ENCODE measurements around the gene TMEM184B. TPM values are rescaled to one million over a fixed set of nuclear protein-coding genes. Genes with fewer than 3 reads are reported as not detected.

TMEM184B gene
- total RNA-seq, 2 donors from 2014 or later: 58.8 to 61.6 TPM

DNA sequence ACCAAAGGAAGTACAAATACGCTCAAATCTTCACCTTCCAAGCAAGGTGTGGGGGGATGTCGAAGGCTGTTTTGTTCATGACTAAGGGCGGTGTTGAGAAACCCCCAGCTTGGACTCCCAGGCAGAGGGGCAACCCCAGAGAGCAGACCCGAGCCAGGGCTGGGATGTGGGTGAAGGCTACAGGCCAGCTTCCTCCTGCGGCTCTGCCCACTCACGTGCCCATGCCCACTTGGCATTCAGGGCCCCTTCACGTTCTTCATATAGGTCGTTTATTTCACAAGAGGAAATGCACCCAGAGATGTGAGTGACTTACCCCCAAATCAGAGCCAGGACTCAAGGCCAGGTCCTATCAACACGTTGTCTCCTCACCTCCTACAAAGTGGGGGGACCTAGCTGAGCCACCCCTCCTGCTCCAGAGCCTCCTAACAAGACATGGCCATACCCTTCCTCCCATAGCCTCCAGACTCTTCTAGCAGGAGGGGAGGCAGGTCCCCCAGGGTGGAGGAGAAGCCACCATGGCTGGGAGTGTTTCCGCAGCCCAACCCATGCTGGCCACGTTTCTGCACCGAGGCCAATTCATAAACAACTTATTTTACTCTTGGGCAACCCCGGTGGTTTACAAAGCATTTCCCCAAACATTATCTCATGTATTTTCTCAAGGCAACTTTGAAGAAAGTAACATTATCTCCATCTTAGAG, 22.0 kb downstream of the TMEM184B start:
- Histone ChIP-seq H3K27me3 (no peaks in the 10 kb centered on the region), H3K36me3 (no peaks in the 10 kb centered on the region), H3K27ac (no peak overlapping the region), H3K4me1 (no peaks in the 10 kb centered on the region), H3K9ac (ENCODE audit: low read depth in 2 of 2, low read length in 2 of 2) (peak overlapping the region in 1 of 2 donors; percentile 47), H3K4me3 (no peak overlapping the region), H3K9me3 (no peaks in the 10 kb centered on the region)
- intact Hi-C loops (cut with DNase I): no loop called here
- TF ChIP-seq, protein P1, sequence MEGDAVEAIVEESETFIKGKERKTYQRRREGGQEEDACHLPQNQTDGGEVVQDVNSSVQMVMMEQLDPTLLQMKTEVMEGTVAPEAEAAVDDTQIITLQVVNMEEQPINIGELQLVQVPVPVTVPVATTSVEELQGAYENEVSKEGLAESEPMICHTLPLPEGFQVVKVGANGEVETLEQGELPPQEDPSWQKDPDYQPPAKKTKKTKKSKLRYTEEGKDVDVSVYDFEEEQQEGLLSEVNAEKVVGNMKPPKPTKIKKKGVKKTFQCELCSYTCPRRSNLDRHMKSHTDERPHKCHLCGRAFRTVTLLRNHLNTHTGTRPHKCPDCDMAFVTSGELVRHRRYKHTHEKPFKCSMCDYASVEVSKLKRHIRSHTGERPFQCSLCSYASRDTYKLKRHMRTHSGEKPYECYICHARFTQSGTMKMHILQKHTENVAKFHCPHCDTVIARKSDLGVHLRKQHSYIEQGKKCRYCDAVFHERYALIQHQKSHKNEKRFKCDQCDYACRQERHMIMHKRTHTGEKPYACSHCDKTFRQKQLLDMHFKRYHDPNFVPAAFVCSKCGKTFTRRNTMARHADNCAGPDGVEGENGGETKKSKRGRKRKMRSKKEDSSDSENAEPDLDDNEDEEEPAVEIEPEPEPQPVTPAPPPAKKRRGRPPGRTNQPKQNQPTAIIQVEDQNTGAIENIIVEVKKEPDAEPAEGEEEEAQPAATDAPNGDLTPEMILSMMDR (IDR thresholded peaks at IDR 0.05): no peak
- no peak for DNase-seq

DNA sequence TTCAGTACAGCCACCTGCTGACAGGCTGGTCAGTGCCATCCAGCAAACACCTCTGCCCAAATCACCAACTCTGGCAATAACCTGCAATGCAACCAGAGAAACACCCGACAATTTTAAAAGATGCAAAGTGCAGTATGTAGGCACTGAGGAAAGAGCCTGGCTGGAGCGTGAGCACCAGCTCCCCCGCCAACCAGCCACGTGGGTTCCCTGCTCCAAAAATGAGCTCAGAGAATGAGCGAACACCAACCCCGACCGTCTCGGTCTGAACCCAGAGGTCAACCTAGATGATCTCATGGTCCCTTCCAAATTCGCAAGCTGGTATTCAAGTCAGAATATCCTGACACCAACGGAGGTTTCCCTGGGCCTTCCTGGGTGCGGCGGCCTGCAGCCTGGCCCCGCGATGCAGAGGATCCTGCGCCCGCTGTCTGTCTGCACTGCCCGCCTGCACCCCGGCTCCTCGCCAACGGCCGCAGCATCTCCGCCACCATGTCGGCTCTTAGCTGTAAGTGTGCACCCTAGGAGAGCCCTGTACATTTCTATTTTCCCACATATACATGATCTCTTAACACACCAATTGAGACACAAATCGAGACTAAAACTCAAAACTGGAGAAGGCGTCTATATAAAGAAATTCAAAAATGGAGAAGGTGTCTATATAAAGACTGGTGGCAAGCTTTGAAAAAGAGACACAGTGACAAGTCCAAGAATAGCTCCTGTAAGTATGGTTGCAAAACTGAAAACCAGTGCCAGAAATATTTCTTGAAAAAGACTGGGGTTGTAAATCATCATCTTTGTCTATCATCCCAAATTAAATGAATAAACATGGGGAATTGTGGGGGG, 22.8 kb downstream of the TMEM184B start:
- intact Hi-C loops (cut with DNase I): no loop called here
- TF ChIP-seq, protein P1 (IDR thresholded peaks at IDR 0.05): no peak
- H3K9me3 ChIP-seq: no peaks in the 10 kb centered on the region
- no peak overlapping the region for H3K27ac ChIP-seq
- peak overlapping the region in 1 of 2 donors; percentile 35 for H3K9ac ChIP-seq (ENCODE audit: low read depth in 2 of 2, low read length in 2 of 2)
- no peaks in the 10 kb centered on the region for H3K27me3 ChIP-seq
- H3K4me3 ChIP-seq: no peak overlapping the region
- H3K36me3 ChIP-seq: no peaks in the 10 kb centered on the region
- H3K4me1 ChIP-seq: no peaks in the 10 kb centered on the region
- DNase-seq: no peak

DNA sequence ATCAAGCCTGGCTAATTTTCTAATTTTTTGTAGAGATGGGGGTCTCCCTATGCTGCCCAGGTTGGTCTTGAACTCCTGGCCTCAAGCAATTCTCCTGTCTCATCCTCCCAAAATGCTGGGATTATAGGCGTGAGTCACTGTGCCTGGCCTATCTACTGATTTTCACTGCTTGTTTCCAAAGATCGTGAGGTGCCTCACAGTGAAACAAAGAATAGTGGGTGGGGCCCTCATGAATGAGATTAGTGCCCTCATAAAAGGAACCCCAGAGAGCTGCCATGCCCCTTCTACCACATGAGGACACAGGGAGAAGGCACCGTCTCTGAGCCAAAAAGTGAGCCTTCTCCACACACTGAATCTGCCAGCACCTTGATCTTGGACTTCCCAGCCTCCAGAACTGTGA, 23.5 kb downstream of the TMEM184B start:
- intact Hi-C loops (cut with DNase I): no loop called here
- no peak overlapping the region for H3K27ac ChIP-seq
- no peaks in the 10 kb centered on the region for H3K4me1 ChIP-seq
- H3K9ac ChIP-seq (ENCODE audit: low read depth in 2 of 2, low read length in 2 of 2): no peak overlapping the region
- no peaks in the 10 kb centered on the region for H3K27me3 ChIP-seq
- DNase-seq: no peak
- H3K4me3 ChIP-seq: no peak overlapping the region
- no peaks in the 10 kb centered on the region for H3K36me3 ChIP-seq
- TF ChIP-seq, protein P1 (IDR thresholded peaks at IDR 0.05): no peak
- H3K9me3 ChIP-seq: no peaks in the 10 kb centered on the region

DNA sequence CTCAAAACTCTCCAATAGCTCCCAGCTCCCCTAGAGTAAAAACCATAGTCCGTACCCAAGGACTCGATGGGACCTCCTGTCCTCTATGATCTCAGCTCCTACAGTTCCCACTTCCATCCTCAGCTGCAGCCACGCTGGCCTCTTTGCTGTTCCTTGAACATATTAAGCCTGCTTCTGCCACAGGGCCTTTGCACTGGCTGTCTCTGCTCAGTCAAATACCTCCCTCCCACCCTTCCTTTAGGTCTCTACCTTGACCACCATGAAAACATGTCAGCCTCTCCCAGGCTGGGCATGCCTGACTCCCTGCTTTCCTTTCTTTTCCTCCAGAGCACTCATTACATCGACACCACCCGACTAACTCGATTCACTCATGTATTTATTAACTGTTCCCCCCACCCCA, 24.5 kb downstream of the TMEM184B start:
- TF ChIP-seq, protein P1 (IDR thresholded peaks at IDR 0.05): no peak
- H3K27me3 ChIP-seq: no peaks in the 10 kb centered on the region
- no peak overlapping the region for H3K27ac ChIP-seq
- H3K36me3 ChIP-seq: no peaks in the 10 kb centered on the region
- H3K9me3 ChIP-seq: no peaks in the 10 kb centered on the region
- H3K4me1 ChIP-seq: peaks cover 1% of the 10 kb centered on the region
- DNase-seq: no peak
- H3K4me3 ChIP-seq: no peak overlapping the region
- no peak overlapping the region for H3K9ac ChIP-seq (ENCODE audit: low read depth in 2 of 2, low read length in 2 of 2)
- intact Hi-C loops (cut with DNase I): no loop called here

DNA sequence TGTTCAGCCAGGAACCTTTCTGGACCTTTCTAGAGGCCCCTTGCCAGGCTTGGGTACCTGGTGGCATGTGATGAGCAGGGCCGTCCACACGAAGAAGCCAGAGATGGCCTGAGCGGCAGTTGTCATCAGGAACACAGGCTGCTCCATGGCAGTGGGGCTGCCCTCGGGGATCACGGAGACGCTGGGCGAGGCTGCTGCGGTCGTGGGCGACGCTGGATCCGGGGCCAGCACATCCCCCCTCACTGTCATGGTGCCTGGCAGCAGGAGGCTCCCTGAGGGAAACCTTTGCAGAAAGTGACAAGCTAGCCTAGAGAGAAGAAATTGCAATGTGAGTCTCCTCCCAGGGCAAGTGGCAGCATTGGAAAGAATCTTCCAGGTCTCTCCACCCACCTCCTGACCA, 25.1 kb downstream of the TMEM184B start:
- Histone ChIP-seq H3K36me3 (no peaks in the 10 kb centered on the region), H3K27me3 (no peaks in the 10 kb centered on the region), H3K9ac (ENCODE audit: low read depth in 2 of 2, low read length in 2 of 2) (no peak overlapping the region), H3K4me1 (peaks cover 7% of the 10 kb centered on the region), H3K9me3 (no peaks in the 10 kb centered on the region), H3K4me3 (no peak overlapping the region), H3K27ac (no peak overlapping the region)
- no peak for DNase-seq
- intact Hi-C loops (cut with DNase I): no loop called here
- TF ChIP-seq, protein P1 (IDR thresholded peaks at IDR 0.05): no peak
